GM18502 (cell line): ENCODE results near the gene FRMD1.

Experiments used
- ATAC-seq: cut with Tn5 transposase; IDR thresholded peaks from one replicate; pipeline ENCODE4 v1.9.1; 2021; ENCODE audit warnings: mild to moderate bottlenecking; ENCODE audit not compliant: unreplicated experiment, poor library complexity

FRMD1 gene

DNA sequence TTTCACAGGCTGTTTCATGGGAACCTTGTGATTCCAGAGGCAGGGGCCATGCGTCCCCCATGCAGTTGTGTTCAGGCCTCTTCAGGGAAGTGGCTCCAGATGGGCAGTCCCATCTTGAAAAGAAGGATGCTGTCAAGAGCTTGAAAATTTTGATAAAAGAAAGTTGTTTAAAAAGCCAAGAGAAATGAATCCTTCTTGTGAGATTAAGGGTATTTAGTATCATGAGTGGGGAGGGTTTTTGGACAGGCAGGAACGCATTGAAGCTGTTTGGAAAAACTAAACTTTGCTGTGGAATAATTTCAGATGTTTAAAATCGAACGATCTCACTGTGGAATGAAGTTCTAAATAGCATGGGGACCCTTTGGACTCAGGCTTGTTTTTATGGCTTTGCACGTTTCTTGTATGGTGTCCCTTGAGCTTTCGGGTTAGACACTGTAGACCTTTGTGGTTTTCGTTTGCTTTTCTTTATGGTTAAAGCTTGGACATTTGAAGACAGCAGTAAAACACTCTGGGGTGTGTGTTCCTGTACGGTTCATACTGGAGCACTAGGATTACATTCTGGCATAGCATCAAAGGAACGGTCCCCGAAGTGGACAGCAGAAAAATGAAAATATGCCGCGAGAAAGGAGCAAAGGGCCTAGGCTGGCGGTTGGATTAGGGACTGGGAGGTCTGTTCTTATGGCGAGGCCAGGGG, 63.4 kb downstream of the FRMD1 start:
- ATAC-seq = no peak

GRCh38 chr6:168015009-168015408, 64.0 kb downstream of the FRMD1 start:
- ATAC-seq = no peak

DNA sequence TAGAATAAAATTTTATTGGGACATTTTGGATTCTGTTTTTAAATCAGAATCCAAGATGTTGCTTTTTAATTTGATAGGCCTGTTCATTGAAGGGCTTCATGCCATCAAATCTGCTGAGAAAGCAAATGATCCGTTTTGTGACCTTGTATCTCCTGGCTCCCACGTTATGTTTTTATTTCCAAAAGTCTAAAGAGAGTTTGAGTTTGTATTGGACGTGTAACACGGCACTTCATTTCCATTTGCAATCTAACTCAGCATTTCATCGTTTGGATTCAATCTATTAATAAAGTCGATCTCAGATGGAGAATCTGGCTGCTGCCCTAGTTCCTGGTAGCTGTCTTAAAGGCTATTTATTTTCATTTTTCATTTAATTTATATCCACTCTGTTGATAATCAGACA, 64.6 kb downstream of the FRMD1 start:
- ATAC-seq = no peak

DNA sequence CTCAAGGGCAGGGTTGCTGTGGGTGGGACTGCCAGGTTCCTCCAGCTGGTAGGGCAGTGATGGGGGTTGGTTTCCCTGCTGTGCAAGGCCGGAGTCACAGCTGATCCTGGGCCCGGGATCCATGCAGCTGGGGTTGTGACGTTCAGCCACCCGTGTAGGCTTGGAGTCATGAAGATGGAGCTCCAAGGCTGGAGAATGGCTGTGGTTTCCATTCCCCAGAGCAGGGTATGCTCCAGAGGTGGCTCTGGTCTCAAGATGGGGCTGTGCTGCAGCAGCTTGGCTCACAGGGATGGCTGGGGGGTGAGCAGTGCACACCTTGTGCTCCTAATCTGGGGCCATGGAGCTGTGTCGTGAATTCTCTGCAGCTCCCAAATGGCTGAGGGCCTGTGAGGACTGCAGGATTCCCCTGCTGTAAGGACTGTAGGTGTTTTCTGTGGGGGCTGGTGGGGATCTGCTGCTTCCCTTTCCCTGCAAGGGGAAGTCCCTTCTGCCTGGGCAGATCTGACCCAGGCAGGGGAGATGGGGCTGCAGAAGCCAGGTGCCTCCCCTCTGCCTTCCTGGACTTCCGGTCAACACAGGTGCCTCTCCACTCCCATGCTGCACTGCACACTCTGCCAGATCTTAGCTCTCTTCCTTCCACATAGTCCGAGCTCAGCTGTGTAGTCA, 65.6 kb downstream of the FRMD1 start:
- no peak for ATAC-seq

- ATAC-seq = no peak
Measured at GRCh38 chr6:168012431-168013249, 66.4 kb downstream of the FRMD1 start.

DNA sequence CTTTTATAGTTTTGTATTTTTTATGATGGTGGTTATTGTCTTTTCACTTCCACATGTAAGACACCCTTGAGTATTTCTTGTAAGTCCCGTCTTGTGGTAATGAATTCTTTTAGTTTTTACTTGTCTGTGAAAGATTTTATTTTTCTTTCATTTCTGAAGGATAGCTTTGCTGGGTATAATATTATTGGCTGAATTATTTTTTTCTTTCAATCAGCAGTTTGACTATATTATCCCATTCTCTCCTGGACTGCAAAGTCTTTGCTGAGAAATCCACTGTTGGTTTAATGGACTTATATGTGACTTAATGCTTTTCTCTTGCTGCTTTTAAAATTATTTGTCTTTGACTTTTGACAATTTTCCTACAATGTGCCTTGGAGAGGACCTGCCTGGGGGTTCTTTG, 67.7 kb downstream of the FRMD1 start:
- no peak for ATAC-seq

GRCh38 chr6:168009331-168009730, 69.7 kb downstream of the FRMD1 start:
- ATAC-seq = no peak

- no peak for ATAC-seq
Measured at GRCh38 chr6:168007592-168008338, 71.2 kb downstream of the FRMD1 start.

- no peak for ATAC-seq
Measured at GRCh38 chr6:168005796-168006195, 73.2 kb downstream of the FRMD1 start.

DNA sequence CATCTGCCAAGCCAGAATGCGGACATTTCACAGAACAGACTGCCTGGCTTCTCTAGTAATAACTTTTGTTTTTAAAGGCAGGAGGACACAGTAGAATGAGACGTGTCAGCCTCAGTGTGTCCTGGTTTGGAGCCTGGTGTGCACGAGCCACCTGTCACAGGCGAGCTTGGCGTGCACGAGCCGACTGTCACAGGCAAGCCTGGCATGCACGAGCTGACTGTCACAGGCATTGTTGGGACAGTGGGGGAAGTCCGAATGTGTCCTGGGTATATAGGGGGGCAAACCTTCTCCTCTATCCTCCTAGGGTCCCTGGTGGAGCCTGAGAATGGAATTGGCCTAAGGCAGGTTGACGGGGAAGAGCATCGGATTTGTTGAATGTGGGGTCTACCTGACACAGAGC, 74.1 kb downstream of the FRMD1 start:
- no peak for ATAC-seq

GRCh38 chr6:168004023-168004422, 75.0 kb downstream of the FRMD1 start:
- no peak for ATAC-seq
